Uterus (tissue), 4 donors: ENCODE data around the gene HOXC13. TPM values are rescaled to one million over a fixed set of nuclear protein-coding genes. Genes with fewer than 3 reads are reported as not detected.

Experiments
- DNase-seq, 2 donors: peaks; one replicate each; pipeline ENCODE4 v3.0.0-alpha.2; 2019 to 2020
- H3K27ac ChIP-seq, 2 donors: fragments of 200-600 bp; sonication (generic); 1 replicate in 1 of 2; 2 replicates in 1 of 2; pipeline ENCODE4 v1.5.1; 2016 to 2018
- H3K27me3 ChIP-seq, 2 donors: fragments of 200-600 bp; sonication (generic); one replicate each; pipeline ENCODE4 v1.5.1; 2018 to 2019; ENCODE audit warnings: control low read depth in 1 of 2
- H3K36me3 ChIP-seq, 2 donors: fragments of 200-600 bp; sonication (generic); one replicate each; pipeline ENCODE4 v1.5.1; 2019; ENCODE audit warnings: control low read depth in 1 of 2
- H3K4me1 ChIP-seq, 2 donors: fragments of 200-600 bp; sonication (generic); one replicate each; pipeline ENCODE4 v1.5.1; 2018 to 2019; ENCODE audit warnings: control low read depth in 1 of 2
- H3K4me3 ChIP-seq, 2 donors: fragments of 200-600 bp; sonication (generic); 1 replicate in 1 of 2; 2 replicates in 1 of 2; pipeline ENCODE4 v1.5.1; 2018 to 2019; ENCODE audit warnings: mild to moderate bottlenecking in 1 of 2
- H3K9me3 ChIP-seq, 2 donors: fragments of 200-600 bp; sonication (generic); one replicate each; pipeline ENCODE4 v1.5.1; 2019; ENCODE audit warnings: control low read depth in 1 of 2
- CTCF ChIP-seq, 4 experiments: fragments of 200-600 bp in 2 of 4; fragments of 450-650 bp in 2 of 4; sonication (generic) in 2 of 4; IDR thresholded peaks; one replicate each; pipeline ENCODE4 v1.5.1; 2016 to 2019; ENCODE audit warnings: antibody characterized with exemption in 4 of 4, mild to moderate bottlenecking in 2 of 4, moderate library complexity in 1 of 4
- POLR2A ChIP-seq, 2 donors: fragments of 450-650 bp; IDR thresholded peaks; one replicate each; pipeline ENCODE4 v1.6.1; 2016; ENCODE audit warnings: antibody characterized with exemption in 2 of 2, mild to moderate bottlenecking in 1 of 2, moderate library complexity in 1 of 2
- intact Hi-C: fragments of 100-400 bp; cut with DNase I; formaldehyde crosslinking; loops from one replicate; pipeline ENCODE4 v1.15.1; 2023; ENCODE audit warnings: low total_unique reads
- total RNA-seq, 4 donors: library from RNA; depleted of rRNA in 3 of 4; stranded (reverse); fragments of >200 nt in 3 of 4; gene quantifications; one replicate each; pipeline versions ENCODE4 v1.1.0 to v1.2.4, GENCODE V29; 2014 to 2023
- donor health status: DM: yes; HTN: yes; CAD: no.

HOXC13 gene
- total RNA-seq, 4 donors from 2014 or later, result not detected

GRCh38 chr12:53950437-53950773, 11.8 kb downstream of the HOXC13 start:
- H3K27ac ChIP-seq, result no peak overlapping the region
- no peak overlapping the region for H3K4me3 ChIP-seq
- DNase-seq, result no peak
- no peaks in the 10 kb centered on the region for H3K36me3 ChIP-seq
- no peaks in the 10 kb centered on the region for H3K9me3 ChIP-seq
- no peaks in the 10 kb centered on the region for H3K4me1 ChIP-seq
- no peak for TF ChIP-seq CTCF (IDR thresholded peaks at IDR 0.05)
- TF ChIP-seq POLR2A (IDR thresholded peaks at IDR 0.05), result no peak
- peaks cover 21 to 82% of the 10 kb centered on the region in 2 donors for H3K27me3 ChIP-seq
- intact Hi-C loops, result no loop called here

- Histone ChIP-seq H3K27ac (no peak overlapping the region), H3K4me1 (no peaks in the 10 kb centered on the region), H3K36me3 (no peaks in the 10 kb centered on the region), H3K27me3 (peaks cover 26 to 81% of the 10 kb centered on the region in 2 donors), H3K4me3 (no peak overlapping the region), H3K9me3 (no peaks in the 10 kb centered on the region)
- intact Hi-C loops, result no loop called here
- TF ChIP-seq POLR2A (IDR thresholded peaks at IDR 0.05) (no peak), CTCF (IDR thresholded peaks at IDR 0.05) (no peak)
- DNase-seq, result peak in 1 of 2 donors; percentile 11
Observed at GRCh38 chr12:53950789-53951576, 12.4 kb downstream of the HOXC13 start.

GRCh38 chr12:53951577-53952334, 13.1 kb downstream of the HOXC13 start:
- no peak for TF ChIP-seq CTCF (IDR thresholded peaks at IDR 0.05)
- TF ChIP-seq POLR2A (IDR thresholded peaks at IDR 0.05), result no peak
- intact Hi-C loops, result no loop called here
- Histone ChIP-seq H3K9me3 (no peaks in the 10 kb centered on the region), H3K36me3 (no peaks in the 10 kb centered on the region), H3K4me1 (no peaks in the 10 kb centered on the region), H3K27ac (no peak overlapping the region), H3K27me3 (peaks cover 31 to 77% of the 10 kb centered on the region in 2 donors), H3K4me3 (no peak overlapping the region)
- DNase-seq, result peak in 1 of 2 donors; percentile 12

- peaks cover 31 to 77% of the 10 kb centered on the region in 2 donors for H3K27me3 ChIP-seq
- H3K4me1 ChIP-seq, result no peaks in the 10 kb centered on the region
- DNase-seq, result no peak
- H3K27ac ChIP-seq, result no peak overlapping the region
- TF ChIP-seq CTCF (IDR thresholded peaks at IDR 0.05) (no peak), POLR2A (IDR thresholded peaks at IDR 0.05) (no peak)
- H3K36me3 ChIP-seq, result no peaks in the 10 kb centered on the region
- H3K4me3 ChIP-seq, result no peak overlapping the region
- intact Hi-C loops, result no loop called here
- no peaks in the 10 kb centered on the region for H3K9me3 ChIP-seq
Observed at GRCh38 chr12:53952335-53952694, 13.7 kb downstream of the HOXC13 start.
